Amniotic stem cell (primary cell): Measurements from ENCODE around the gene CDC7.
A peak's percentile ranks its signal among the peaks of the same experiment; 100 is the strongest.
"Not testable (repeated sequence)": the region's sequence is repeated elsewhere in the genome, so short reads cannot be mapped to it uniquely, and the experiment has no call there.

Experiments used
- DNase-seq: peaks from one replicate; lab custom pipeline; 2025; lab: John Stamatoyannopoulos, UW

Gene CDC7

GRCh38 chr1:91500756-91501522, at the start of gene CDC7:
TSS of gene CDC7 (plus strand) at chr1:91500851. CDS start at chr1:91501717, 866 bp downstream.
- DNase-seq: peak; percentile 52

DNA sequence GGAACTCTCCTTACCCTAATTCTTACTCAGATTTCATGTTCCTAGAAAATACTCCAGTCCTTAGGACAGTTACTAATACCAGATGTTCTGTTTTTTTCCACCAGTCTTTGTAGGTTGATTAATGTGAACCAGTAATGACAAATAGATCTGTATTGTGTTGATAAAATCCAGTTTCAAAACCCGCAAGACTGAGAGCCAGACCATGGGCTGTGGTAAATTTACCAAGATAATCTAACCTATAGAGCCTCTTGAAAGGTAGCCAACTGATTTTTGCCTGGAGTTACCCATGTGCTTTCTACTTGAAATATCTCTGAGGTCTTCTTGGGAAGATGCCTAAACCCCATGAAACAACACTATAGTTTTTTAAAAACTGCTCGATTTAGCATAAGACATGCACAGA, 46.5 kb upstream of the CDC7 start:
- no peak for DNase-seq

DNA sequence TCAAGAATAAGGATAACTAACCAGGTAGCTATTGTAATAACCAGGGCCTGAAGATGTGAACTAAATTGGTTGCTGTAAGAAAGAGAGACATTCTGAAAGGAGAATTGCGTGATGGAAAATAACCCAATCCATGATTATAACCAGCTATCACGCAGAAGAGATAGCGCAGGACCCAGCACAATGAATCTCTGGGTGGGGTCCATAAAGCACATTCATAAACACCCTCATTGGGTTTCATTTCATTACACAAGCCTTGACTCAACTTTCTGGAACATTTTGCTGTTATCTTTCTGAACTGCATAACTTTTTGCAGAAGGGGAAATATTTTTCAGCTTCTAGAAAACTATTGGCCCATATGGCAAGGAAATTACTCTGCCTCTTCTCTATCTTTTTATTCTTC, 45.3 kb upstream of the CDC7 start:
- DNase-seq: no peak

GRCh38 chr1:91455896-91456295, 44.8 kb upstream of the CDC7 start:
- DNase-seq: no peak

GRCh38 chr1:91465350-91465749, 35.3 kb upstream of the CDC7 start:
- not testable (repeated sequence) for DNase-seq

GRCh38 chr1:91476533-91477217, 24.0 kb upstream of the CDC7 start:
- DNase-seq: no peak

GRCh38 chr1:91487469-91487868, 13.2 kb upstream of the CDC7 start:
- no peak for DNase-seq

GRCh38 chr1:91490501-91490900, 10.2 kb upstream of the CDC7 start:
- DNase-seq: no peak

GRCh38 chr1:91498035-91498434, 2.6 kb upstream of the CDC7 start:
- DNase-seq: no peak

DNA sequence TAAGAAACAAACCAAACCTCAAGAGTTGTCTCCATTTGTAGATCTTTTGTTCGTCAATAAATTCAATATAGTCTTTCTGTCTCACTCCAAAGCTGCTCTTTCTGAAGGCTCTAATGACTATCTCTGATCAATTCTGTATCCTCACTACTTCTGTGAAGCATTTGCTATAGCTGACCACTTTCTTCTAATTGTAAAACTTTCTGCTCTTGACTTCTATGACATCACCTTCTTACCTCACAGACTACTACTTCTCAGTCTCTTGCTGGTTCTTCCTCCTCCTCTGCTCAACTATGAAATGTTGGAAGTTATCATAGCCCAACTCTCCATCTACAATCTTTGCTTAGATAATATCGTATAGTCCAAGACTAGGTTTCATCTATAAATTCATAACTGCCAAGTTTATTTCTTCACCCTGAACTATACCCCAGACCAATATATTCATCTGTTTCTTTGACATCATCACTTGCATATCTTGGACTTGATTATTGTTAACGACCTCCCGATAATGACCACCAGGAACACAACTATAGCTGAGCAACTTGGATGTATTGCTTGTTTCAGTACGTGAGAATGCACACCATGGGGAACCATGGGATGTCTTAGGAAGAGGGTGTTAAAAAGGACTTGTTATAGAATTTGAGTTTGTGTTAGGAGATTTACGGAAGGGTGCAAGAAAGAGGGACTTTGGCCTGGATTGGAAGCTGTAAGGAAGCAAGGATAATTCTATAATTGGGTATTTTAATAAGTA, 2.0 kb upstream of the CDC7 start:
- DNase-seq: no peak

- no peak for DNase-seq
Measured at GRCh38 chr1:91499346-91499745, 1.3 kb upstream of the CDC7 start.

GRCh38 chr1:91499904-91500755, 521 bp upstream of the CDC7 start:
- no peak for DNase-seq

GRCh38 chr1:91501523-91501851, 836 bp downstream of the CDC7 start:
- DNase-seq: no peak

DNA sequence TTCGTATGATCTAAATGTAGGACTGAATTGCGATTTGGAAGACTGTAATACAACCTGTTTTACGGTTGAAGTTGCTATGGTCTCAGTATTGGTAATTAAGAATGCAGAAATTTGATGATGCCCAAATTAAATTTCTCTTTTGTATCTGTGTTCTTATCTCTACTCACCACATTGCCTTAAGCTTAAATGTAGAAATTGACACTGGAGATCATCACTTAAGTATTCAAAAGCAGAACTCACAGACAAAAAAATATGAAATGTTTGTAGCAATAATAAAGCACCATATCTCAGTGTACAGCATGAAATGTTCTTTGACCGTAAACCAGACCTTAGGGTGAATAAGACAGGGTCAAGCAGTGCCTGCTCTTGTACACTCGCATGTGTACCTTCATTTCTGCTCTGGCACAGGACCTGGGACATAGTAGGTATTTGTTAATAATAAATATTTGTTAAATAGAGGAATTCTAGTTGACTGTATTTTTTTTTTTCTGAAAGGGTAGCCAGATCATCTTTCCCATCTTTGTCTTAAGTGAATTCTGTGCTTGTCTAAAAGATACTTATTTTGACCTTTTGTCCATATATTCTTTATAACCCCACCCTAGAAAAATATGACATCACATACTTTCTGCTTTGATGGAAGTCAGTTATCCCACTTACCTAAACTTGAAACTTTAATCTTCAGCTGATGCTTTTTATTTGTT, 1.5 kb downstream of the CDC7 start:
- no peak for DNase-seq

DNA sequence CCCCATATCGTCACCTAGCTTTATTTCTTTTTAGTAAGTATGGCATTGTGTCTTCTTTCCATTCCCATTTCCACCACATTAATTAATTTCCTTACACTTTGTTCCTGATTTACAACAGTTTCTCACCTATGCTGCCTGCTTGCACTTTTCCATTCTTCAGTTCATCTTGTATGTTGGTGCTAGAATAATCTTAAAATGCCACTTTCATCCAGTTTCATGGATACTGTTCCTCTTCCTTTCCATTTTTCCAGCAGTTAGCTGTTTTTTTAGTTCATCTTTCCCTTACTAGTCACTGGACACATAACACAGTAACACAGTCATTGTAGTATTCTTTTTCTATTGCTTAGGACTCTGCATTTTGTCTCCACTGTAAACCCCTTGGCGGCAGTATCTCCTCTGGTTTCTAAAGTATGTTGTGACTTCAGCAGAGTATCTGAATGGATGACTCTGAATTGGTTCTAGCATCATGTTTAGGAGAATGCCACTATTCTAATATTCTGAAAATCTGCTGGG, 2.1 kb downstream of the CDC7 start:
- DNase-seq: no peak

- DNase-seq: no peak
Measured at GRCh38 chr1:91503332-91503900, 2.8 kb downstream of the CDC7 start.

DNA sequence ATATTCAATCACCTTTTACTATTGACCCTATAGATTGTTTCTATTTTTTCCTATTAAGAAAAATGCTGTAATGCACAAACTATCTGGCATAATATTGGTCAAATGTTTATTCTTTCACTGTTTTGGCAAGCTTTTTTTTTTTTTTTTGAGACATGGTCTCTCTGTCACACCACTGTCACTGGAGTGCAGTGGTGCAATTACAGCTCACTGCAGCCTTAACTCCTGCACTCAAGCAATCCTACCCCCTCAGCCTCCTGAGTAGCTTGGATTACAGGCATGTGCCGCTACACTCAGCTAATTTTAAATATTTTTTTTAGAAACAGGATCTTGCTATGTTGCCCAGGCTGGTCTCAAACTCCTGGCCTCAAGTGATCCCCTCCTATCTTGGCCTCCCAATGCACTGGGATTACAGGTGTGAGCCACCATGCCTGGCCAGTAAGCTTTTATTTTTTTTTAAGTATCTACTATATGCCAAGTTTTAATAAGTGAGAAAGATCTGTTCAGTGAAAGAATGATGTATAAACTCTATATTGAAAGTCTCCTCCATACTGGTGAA, 3.4 kb downstream of the CDC7 start:
- no peak for DNase-seq

- no peak for DNase-seq
Measured at GRCh38 chr1:91505086-91505485, 4.4 kb downstream of the CDC7 start.

GRCh38 chr1:91506071-91506470, 5.4 kb downstream of the CDC7 start:
- no peak for DNase-seq

DNA sequence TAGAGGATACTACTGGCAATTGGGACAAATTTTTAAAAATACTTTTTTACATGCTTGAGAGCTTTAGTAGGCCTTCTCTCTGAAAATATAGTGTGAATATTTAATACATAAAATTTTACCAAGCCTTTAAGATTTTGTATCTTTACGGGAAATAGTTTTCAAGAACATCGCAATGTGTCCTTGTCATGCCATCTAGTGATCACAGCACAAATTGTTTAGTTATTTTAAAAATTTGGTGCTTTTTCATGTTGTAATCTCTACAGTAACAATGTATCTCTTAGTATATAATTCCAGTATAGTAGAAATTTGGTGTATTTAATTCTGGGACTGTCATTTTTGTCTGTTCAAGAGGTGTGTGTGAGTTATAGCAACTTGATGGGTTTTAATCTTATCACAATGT, 6.7 kb downstream of the CDC7 start:
- no peak for DNase-seq

DNA sequence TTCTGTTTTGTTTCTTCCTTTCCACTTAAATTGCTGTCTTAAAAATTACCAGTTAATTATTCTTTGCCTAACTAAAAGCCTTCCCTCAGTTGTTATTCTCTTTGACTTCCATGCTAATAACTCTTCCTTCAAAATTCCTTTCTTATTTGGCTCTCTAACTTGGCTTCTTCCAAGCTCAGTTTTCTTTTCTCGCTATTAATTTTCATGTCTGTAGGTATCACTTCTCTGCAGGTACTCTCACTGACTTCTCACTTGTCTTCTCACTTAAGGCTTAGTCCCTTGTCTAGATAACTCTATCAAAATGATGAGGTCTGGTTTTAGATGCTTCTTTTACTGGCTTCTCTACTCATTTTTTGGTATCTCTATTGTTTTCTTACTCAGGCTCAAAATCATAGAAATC, 10.1 kb downstream of the CDC7 start:
- no peak for DNase-seq
